Measurements from ENCODE around the gene ATP6AP2. TPM values are rescaled to one million over a fixed set of nuclear protein-coding genes. Genes with fewer than 3 reads are reported as not detected.

ATP6AP2 gene
- total and polyA plus RNA-seq, 9 of the 15 experiments (the other 6 are each of a cell fraction or from before 2014, with no cell fraction given), result 23.3 to 131 (median 41.9) TPM

DNA sequence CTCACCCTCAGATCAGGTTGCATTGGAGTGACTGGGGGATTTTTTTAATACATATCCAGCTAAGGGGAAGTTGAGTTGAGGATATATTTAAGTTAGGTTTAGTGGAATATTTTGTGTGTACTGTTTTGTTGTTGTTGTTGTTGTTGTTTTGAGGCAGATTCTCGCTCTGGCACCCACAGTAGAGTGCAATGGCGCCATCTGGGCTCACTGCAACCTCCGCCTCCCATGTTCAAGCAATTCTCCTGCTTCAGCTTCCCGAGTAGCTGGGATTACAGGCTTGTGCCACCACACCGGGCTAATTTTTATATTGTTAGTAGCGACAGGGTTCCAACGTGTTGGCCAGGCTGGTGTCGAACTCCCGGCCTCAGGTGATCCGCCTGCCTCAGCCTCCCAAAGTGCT is 38.6 kb upstream of the ATP6AP2 start (continued):
- TF ChIP-seq, protein P1, sequence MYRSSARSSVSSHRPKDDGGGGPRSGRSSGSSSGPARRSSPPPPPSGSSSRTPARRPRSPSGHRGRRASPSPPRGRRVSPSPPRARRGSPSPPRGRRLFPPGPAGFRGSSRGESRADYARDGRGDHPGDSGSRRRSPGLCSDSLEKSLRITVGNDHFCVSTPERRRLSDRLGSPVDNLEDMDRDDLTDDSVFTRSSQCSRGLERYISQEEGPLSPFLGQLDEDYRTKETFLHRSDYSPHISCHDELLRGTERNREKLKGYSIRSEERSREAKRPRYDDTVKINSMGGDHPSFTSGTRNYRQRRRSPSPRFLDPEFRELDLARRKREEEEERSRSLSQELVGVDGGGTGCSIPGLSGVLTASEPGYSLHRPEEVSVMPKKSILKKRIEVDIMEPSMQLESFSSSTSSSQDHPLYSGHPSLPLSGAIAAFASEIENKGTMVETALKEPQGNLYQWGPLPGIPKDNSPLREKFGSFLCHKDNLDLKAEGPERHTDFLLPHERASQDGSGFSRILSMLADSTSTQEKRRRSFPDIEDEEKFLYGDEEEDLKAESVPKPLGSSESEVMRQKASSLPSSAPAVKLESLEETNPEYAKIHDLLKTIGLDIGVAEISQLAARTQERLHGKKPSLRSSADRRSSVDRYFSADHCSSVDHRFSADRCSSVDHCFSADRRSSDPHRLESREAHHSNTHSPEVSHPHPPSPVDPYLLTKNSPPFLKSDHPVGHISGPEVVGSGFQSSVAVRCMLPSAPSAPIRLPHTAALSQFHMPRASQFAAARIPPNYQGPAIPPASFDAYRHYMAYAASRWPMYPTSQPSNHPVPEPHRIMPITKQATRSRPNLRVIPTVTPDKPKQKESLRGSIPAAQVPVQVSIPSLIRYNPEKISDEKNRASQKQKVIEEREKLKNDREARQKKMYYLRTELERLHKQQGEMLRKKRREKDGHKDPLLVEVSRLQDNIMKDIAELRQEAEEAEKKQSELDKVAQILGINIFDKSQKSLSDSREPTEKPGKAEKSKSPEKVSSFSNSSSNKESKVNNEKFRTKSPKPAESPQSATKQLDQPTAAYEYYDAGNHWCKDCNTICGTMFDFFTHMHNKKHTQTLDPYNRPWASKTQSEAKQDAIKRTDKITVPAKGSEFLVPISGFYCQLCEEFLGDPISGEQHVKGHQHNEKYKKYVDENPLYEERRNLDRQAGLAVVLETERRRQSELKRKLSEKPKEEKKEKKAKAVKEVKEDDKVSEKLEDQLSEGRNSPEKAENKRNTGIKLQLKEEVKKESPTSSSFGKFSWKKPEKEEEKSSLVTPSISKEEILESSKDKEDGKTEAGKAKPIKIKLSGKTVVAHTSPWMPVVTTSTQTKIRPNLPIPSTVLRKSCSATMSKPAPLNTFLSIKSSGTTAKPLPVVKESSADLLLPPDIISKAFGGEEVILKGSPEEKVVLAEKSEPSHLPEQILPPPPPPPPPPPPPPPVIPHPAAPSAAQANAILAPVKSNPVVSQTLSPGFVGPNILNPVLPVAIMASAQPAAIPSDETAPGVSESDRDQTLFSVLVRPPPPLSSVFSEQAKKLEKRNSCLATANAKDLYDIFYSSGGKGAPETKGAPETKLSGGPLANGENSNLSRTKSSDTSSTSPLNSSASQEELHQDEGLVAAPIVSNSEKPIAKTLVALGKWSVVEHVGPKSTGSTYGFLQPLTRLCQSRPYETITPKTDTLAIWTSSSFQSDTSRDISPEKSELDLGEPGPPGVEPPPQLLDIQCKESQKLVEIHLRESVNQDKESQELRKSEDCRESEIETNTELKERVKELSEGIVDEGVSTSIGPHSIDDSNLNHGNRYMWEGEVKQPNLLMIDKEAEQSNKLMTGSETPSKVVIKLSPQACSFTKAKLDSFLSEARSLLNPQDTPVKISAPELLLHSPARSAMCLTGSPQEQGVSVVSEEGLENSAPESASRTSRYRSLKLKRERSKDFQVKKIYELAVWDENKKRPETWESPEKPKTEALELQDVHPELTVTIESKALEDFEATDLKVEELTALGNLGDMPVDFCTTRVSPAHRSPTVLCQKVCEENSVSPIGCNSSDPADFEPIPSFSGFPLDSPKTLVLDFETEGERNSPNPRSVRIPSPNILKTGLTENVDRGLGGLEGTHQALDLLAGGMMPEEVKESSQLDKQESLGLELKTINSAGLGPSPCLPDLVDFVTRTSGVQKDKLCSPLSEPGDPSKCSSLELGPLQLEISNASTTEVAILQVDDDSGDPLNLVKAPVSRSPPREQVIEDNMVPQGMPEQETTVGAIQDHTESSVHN (IDR thresholded peaks at IDR 0.05; ENCODE audit: borderline replicate concordance in 1 of 2, low read depth in 1 of 2), result no peak
- TF ChIP-seq, protein P2, sequence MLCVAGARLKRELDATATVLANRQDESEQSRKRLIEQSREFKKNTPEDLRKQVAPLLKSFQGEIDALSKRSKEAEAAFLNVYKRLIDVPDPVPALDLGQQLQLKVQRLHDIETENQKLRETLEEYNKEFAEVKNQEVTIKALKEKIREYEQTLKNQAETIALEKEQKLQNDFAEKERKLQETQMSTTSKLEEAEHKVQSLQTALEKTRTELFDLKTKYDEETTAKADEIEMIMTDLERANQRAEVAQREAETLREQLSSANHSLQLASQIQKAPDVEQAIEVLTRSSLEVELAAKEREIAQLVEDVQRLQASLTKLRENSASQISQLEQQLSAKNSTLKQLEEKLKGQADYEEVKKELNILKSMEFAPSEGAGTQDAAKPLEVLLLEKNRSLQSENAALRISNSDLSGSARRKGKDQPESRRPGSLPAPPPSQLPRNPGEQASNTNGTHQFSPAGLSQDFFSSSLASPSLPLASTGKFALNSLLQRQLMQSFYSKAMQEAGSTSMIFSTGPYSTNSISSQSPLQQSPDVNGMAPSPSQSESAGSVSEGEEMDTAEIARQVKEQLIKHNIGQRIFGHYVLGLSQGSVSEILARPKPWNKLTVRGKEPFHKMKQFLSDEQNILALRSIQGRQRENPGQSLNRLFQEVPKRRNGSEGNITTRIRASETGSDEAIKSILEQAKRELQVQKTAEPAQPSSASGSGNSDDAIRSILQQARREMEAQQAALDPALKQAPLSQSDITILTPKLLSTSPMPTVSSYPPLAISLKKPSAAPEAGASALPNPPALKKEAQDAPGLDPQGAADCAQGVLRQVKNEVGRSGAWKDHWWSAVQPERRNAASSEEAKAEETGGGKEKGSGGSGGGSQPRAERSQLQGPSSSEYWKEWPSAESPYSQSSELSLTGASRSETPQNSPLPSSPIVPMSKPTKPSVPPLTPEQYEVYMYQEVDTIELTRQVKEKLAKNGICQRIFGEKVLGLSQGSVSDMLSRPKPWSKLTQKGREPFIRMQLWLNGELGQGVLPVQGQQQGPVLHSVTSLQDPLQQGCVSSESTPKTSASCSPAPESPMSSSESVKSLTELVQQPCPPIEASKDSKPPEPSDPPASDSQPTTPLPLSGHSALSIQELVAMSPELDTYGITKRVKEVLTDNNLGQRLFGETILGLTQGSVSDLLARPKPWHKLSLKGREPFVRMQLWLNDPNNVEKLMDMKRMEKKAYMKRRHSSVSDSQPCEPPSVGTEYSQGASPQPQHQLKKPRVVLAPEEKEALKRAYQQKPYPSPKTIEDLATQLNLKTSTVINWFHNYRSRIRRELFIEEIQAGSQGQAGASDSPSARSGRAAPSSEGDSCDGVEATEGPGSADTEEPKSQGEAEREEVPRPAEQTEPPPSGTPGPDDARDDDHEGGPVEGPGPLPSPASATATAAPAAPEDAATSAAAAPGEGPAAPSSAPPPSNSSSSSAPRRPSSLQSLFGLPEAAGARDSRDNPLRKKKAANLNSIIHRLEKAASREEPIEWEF (CRISPR knock-in tag; IDR thresholded peaks at IDR 0.05), result no peak
- TF ChIP-seq SMAD1 (IDR thresholded peaks at IDR 0.05; ENCODE audit: low read depth, low read length, partially characterized antibody), result no peak
- TF ChIP-seq TAF1 (IDR thresholded peaks at IDR 0.05; ENCODE audit: control insufficient read depth, extremely low read depth, insufficient read depth, low read length, severe bottlenecking), result no peak
- TF ChIP-seq ZNF253 (CRISPR knock-in tag; conservative IDR thresholded peaks at IDR 0.05), result no peak
